Osteocyte (in vitro differentiated cells): ENCODE measurements around the gene WDR70. TPM values are rescaled to one million over a fixed set of nuclear protein-coding genes. Genes with fewer than 3 reads are reported as not detected.
"Not testable (repeated sequence)": the region's sequence is repeated elsewhere in the genome, so short reads cannot be mapped to it uniquely, and the experiment has no call there.

Source experiments
- DNase-seq: peaks from one replicate; pipeline ENCODE4 v3.0.0; 2021; ENCODE audit warnings: mixed read lengths; ENCODE audit not compliant: unreplicated experiment; ENCODE audit errors: extremely low spot score
- H3K27ac Mint-ChIP-seq: one replicate; pipeline ENCODE4 v1.8.0; 2021; ENCODE audit warnings: mild to moderate bottlenecking, mixed read lengths; ENCODE audit not compliant: unreplicated experiment
- H3K27me3 Mint-ChIP-seq: one replicate; pipeline ENCODE4 v1.8.0; 2021; ENCODE audit warnings: mixed read lengths; ENCODE audit not compliant: unreplicated experiment
- H3K36me3 Mint-ChIP-seq: one replicate; pipeline ENCODE4 v1.8.0; 2021; ENCODE audit warnings: mixed read lengths; ENCODE audit not compliant: unreplicated experiment
- H3K4me1 Mint-ChIP-seq: one replicate; pipeline ENCODE4 v1.8.0; 2021; ENCODE audit warnings: mixed read lengths; ENCODE audit not compliant: unreplicated experiment
- H3K4me3 Mint-ChIP-seq: one replicate; pipeline ENCODE4 v1.8.0; 2021; ENCODE audit warnings: mild to moderate bottlenecking, moderate library complexity, mixed read lengths; ENCODE audit not compliant: unreplicated experiment
- H3K9me3 Mint-ChIP-seq: one replicate; pipeline ENCODE4 v1.8.0; 2021; ENCODE audit warnings: mixed read lengths; ENCODE audit not compliant: unreplicated experiment
- CTCF ChIP-seq: fragments of 200-600 bp; sonication (generic); IDR thresholded peaks from 2 replicates; pipeline ENCODE4 v1.5.0; 2021; ENCODE audit warnings: antibody characterized with exemption, mild to moderate bottlenecking, moderate library complexity
- total RNA-seq: library from RNA; stranded (reverse); gene quantifications from 2 replicates; pipeline ENCODE4 v1.2.1, GENCODE V29; 2021

The WDR70 gene
- total RNA-seq, 1 donor from 2014 or later = 35.4 TPM

GRCh38 chr5:37511646-37512045 lies 132.5 kb downstream of the WDR70 start:
- Mint-ChIP-seq H3K4me3 (no peak overlapping the region), H3K9me3 (no peaks in the 10 kb centered on the region), H3K27ac (no peak overlapping the region), H3K36me3 (no peaks in the 10 kb centered on the region), H3K4me1 (no peaks in the 10 kb centered on the region), H3K27me3 (no peaks in the 10 kb centered on the region)
- TF ChIP-seq CTCF = no peak
- no peak for DNase-seq

- Mint-ChIP-seq H3K27me3 (no peaks in the 10 kb centered on the region), H3K9me3 (no peaks in the 10 kb centered on the region), H3K36me3 (peaks cover 12% of the 10 kb centered on the region), H3K4me3 (no peak overlapping the region), H3K4me1 (no peaks in the 10 kb centered on the region), H3K27ac (no peak overlapping the region)
- TF ChIP-seq CTCF = no peak
- no peak for DNase-seq
Measured at GRCh38 chr5:37514946-37515345, 135.8 kb downstream of the WDR70 start.

- Mint-ChIP-seq H3K27me3 (no peaks in the 10 kb centered on the region), H3K27ac (no peak overlapping the region), H3K4me1 (no peaks in the 10 kb centered on the region), H3K9me3 (no peaks in the 10 kb centered on the region), H3K36me3 (peaks cover 15% of the 10 kb centered on the region), H3K4me3 (no peak overlapping the region)
- DNase-seq = no peak
- TF ChIP-seq CTCF = no peak
Measured at GRCh38 chr5:37517686-37518085, 138.6 kb downstream of the WDR70 start.

- DNase-seq, H3K9me3 Mint-ChIP-seq, H3K4me1 Mint-ChIP-seq, H3K27me3 Mint-ChIP-seq, H3K27ac Mint-ChIP-seq, H3K4me3 Mint-ChIP-seq: not testable (repeated sequence)
- H3K36me3 Mint-ChIP-seq = peaks cover 16% of the 10 kb centered on the region
Measured at GRCh38 chr5:37518356-37518755, 139.2 kb downstream of the WDR70 start.

GRCh38 chr5:37519304-37519703 lies 140.2 kb downstream of the WDR70 start:
- DNase-seq = no peak
- no peak for TF ChIP-seq CTCF
- Mint-ChIP-seq H3K9me3 (peaks cover 7% of the 10 kb centered on the region), H3K4me3 (no peak overlapping the region), H3K27me3 (no peaks in the 10 kb centered on the region), H3K4me1 (no peaks in the 10 kb centered on the region), H3K27ac (no peak overlapping the region), H3K36me3 (peaks cover 23% of the 10 kb centered on the region)

- no peak overlapping the region for H3K27ac Mint-ChIP-seq
- H3K9me3 Mint-ChIP-seq = peaks cover 12% of the 10 kb centered on the region
- peaks cover 26% of the 10 kb centered on the region for H3K36me3 Mint-ChIP-seq
- TF ChIP-seq CTCF = no peak
- no peaks in the 10 kb centered on the region for H3K27me3 Mint-ChIP-seq
- no peak overlapping the region for H3K4me3 Mint-ChIP-seq
- no peaks in the 10 kb centered on the region for H3K4me1 Mint-ChIP-seq
- DNase-seq = no peak
Measured at GRCh38 chr5:37519807-37520206, 140.7 kb downstream of the WDR70 start.
